ENCODE measurements around the gene DMRTB1.

Gene DMRTB1

DNA sequence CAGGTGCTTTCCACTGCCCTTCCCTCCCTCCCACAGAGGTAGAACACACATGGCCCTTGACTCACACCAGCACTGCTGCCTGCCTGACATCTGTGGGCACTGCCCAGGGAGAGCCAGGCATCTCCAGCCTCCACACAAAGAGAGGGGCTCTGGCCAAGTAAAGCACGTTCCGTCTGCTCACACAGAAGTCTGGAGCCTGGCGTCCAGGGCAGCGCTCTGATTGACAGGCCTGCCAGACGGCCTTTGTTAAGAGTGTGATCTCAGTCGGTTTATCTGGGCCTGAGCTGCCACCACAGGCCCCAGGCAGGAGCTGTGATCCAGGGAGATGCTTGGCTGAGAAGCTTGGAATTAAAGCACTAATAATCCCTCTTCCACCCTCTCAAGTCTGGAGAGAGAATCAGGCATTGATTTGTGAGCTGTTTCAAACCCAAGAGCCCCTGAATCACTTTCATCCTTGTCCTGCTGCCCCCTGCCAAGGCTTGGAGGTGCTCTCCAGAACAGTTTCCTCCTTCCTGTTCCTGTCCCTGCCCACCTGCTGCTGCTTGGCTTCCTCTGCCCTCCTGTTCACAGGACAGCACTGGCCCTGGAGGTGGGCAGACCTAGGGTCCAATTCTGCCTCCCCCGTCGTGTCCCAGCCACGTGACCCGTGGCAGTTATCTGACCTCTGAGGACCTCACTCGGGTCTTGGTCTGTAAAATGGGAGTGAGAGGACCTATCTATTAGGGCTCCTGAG lies 3.7 kb downstream of the DMRTB1 start:
- no peak overlapping the region for H2AFZ ChIP-seq (ENCODE audit: low read depth, low read length)
- no peak for ATAC-seq (ENCODE audit: insufficient read depth, low read depth)

DNA sequence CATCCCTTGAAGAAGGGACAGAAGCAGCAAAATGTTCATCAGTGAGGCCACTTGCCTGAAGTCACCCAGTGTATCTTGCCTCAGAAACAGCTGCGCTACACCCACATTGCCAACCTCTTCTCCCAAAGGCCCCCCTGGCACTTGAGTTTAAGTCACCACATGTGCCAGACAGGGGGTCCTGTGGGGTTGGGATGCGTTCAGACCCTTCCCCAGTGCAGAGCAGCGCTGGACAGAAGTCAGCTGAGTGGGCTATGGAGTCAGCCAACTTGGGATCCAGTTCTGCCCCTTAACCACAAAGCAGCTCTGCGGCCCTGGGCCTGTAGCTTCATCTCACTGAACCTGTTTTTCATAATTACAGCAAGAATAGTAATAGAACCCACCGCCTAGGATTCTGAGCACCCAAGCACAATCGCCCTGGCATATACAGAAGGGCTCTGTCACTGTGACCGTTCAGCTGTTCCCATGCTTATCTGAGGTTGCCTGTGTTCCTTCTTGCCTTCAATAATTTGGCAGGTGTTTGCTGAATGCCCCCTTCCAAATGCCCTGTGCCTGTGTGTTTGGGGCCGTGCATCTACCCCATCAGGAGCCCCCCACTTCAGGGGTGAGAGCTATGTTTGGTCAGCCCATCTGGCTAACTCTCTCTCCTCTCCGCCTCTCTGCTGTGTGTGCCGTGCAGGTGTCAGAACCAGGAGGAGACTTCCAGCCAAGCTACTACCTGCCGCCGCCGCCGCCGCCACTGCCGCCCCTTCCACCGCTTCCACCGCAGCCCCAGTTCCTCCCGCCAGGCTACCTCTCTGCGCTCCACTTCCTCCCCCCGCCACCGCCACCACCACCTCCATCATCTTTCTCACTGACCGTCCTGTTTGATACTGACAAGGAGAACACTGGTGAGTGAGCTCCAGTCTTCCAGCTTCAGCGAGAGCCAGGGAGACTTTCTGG lies 5.0 kb downstream of the DMRTB1 start:
- no peaks in the 10 kb centered on the region for H4K20me1 ChIP-seq (ENCODE audit: insufficient read depth, low read length)
- no peaks in the 10 kb centered on the region for H3K9me3 ChIP-seq (ENCODE audit: insufficient read depth, low read length, severe bottlenecking)
- H3K27ac ChIP-seq (ENCODE audit: low read length) = no peak overlapping the region
- DNase-seq (no peak), ATAC-seq (ENCODE audit: insufficient read depth, low read depth) (no peak)
- TF ChIP-seq EZH2 (IDR thresholded peaks at IDR 0.05; ENCODE audit: borderline replicate concordance, low read depth, low read length, severe bottlenecking) = no peak
- TF ChIP-seq, protein P1, sequence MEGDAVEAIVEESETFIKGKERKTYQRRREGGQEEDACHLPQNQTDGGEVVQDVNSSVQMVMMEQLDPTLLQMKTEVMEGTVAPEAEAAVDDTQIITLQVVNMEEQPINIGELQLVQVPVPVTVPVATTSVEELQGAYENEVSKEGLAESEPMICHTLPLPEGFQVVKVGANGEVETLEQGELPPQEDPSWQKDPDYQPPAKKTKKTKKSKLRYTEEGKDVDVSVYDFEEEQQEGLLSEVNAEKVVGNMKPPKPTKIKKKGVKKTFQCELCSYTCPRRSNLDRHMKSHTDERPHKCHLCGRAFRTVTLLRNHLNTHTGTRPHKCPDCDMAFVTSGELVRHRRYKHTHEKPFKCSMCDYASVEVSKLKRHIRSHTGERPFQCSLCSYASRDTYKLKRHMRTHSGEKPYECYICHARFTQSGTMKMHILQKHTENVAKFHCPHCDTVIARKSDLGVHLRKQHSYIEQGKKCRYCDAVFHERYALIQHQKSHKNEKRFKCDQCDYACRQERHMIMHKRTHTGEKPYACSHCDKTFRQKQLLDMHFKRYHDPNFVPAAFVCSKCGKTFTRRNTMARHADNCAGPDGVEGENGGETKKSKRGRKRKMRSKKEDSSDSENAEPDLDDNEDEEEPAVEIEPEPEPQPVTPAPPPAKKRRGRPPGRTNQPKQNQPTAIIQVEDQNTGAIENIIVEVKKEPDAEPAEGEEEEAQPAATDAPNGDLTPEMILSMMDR (IDR thresholded peaks at IDR 0.05; ENCODE audit: borderline replicate concordance, extremely low read depth, low read length, poor library complexity, severe bottlenecking) = no peak
- H3K79me2 ChIP-seq (ENCODE audit: insufficient read depth, low read length) = no peaks in the 10 kb centered on the region
- H3K4me3 ChIP-seq (ENCODE audit: low read depth in 1 of 2, low read length in 2 of 2) = no peak overlapping the region
- H2AFZ ChIP-seq (ENCODE audit: low read depth, low read length) = no peak overlapping the region
- H3K36me3 ChIP-seq (ENCODE audit: insufficient read depth, low read length) = no peaks in the 10 kb centered on the region
- H3K27me3 ChIP-seq (ENCODE audit: insufficient read depth, low read length, poor library complexity) = peaks cover 3% of the 10 kb centered on the region
- H3K4me1 ChIP-seq (ENCODE audit: insufficient read depth, low read length) = no peaks in the 10 kb centered on the region
- H3K9ac ChIP-seq (ENCODE audit: low read depth, low read length) = no peak overlapping the region
- no peak overlapping the region for H3K4me2 ChIP-seq (ENCODE audit: insufficient read depth, low read length)

More for the DNA sequence above, 3.7 kb downstream of the DMRTB1 start:
- Histone ChIP-seq H3K27ac (ENCODE audit: low read length) (no peak overlapping the region), H4K20me1 (ENCODE audit: insufficient read depth, low read length) (no peaks in the 10 kb centered on the region), H3K9ac (ENCODE audit: low read depth, low read length) (no peak overlapping the region), H3K27me3 (ENCODE audit: insufficient read depth, low read length, poor library complexity) (peaks cover 3% of the 10 kb centered on the region), H3K79me2 (ENCODE audit: insufficient read depth, low read length) (no peaks in the 10 kb centered on the region), H3K4me3 (ENCODE audit: low read depth in 1 of 2, low read length in 2 of 2) (no peak overlapping the region), H3K9me3 (ENCODE audit: insufficient read depth, low read length, severe bottlenecking) (no peaks in the 10 kb centered on the region), H3K36me3 (ENCODE audit: insufficient read depth, low read length) (no peaks in the 10 kb centered on the region), H3K4me1 (ENCODE audit: insufficient read depth, low read length) (no peaks in the 10 kb centered on the region), H3K4me2 (ENCODE audit: insufficient read depth, low read length) (no peak overlapping the region)
- TF ChIP-seq, protein P1 (IDR thresholded peaks at IDR 0.05; ENCODE audit: borderline replicate concordance, extremely low read depth, low read length, poor library complexity, severe bottlenecking) = no peak
- no peak for TF ChIP-seq EZH2 (IDR thresholded peaks at IDR 0.05; ENCODE audit: borderline replicate concordance, low read depth, low read length, severe bottlenecking)
- DNase-seq = no peak

DNA sequence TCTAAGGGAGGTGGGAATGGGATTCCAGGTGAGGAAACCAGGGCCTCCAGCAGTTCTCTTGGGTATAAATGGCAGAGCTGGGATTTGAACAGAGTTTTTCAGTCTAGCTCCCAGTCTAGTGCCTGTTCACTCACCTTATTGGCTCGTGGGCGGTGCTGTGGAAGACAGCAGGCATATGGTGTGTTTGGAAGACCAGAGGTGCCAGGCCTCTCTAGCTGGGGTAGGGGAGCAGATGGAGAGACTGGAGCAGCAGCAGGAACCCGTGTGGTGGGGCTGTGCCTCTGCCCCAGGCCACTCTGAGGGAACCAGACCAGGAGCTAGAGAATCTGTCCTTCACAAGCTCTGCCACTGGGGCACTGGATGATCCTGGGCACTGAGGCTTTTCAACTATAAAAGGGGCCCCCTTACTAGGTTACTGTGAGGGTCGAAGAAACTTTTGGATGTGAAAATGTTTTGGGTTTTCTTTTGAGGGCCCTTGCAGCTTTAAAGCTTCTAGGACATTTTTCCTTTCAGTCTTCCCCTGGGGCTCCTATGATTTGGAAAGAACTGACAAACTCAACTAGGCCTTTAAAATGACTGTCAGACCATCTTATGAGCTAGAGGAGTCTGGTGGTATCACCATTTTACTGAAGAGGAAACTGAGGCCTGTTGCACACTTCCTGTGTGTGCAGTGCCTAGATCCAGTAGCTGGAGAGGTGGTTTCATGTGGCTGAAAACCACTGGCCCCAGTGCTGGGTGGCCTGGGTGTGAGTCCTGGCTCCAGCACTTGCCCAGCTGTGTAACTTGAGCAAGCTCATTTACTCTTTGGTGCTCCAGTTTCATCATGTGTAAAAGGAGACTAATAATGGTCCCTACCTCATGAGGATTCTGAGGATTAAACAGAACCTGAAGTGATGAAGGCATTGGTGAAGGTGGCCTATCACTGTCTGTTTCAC lies 6.1 kb downstream of the DMRTB1 start:
- no peak overlapping the region for H3K9ac ChIP-seq (ENCODE audit: low read depth, low read length)
- ATAC-seq (ENCODE audit: insufficient read depth, low read depth) (no peak), DNase-seq (no peak)
- no peak overlapping the region for H2AFZ ChIP-seq (ENCODE audit: low read depth, low read length)
- no peaks in the 10 kb centered on the region for H3K79me2 ChIP-seq (ENCODE audit: insufficient read depth, low read length)
- H4K20me1 ChIP-seq (ENCODE audit: insufficient read depth, low read length) = no peaks in the 10 kb centered on the region
- no peak overlapping the region for H3K4me2 ChIP-seq (ENCODE audit: insufficient read depth, low read length)
- no peak for TF ChIP-seq EZH2 (IDR thresholded peaks at IDR 0.05; ENCODE audit: borderline replicate concordance, low read depth, low read length, severe bottlenecking)
- TF ChIP-seq, protein P1 (IDR thresholded peaks at IDR 0.05; ENCODE audit: borderline replicate concordance, extremely low read depth, low read length, poor library complexity, severe bottlenecking) = no peak
- no peak overlapping the region for H3K27ac ChIP-seq (ENCODE audit: low read length)
- H3K36me3 ChIP-seq (ENCODE audit: insufficient read depth, low read length) = no peaks in the 10 kb centered on the region
- H3K27me3 ChIP-seq (ENCODE audit: insufficient read depth, low read length, poor library complexity) = peaks cover 3% of the 10 kb centered on the region
- no peak overlapping the region for H3K4me3 ChIP-seq (ENCODE audit: low read depth in 1 of 2, low read length in 2 of 2)
- no peaks in the 10 kb centered on the region for H3K4me1 ChIP-seq (ENCODE audit: insufficient read depth, low read length)
- H3K9me3 ChIP-seq (ENCODE audit: insufficient read depth, low read length, severe bottlenecking) = no peaks in the 10 kb centered on the region

All from DND-41 (cell line).